Placental pericyte (primary cell): ENCODE data around the gene CAMKK2. TPM values are rescaled to one million over a fixed set of nuclear protein-coding genes. Genes with fewer than 3 reads are reported as not detected.

Experiments
- total RNA-seq: library from RNA; depleted of rRNA; stranded (reverse); fragments of >200 nt; gene quantifications from 2 replicates; pipeline ENCODE4 v1.2.3, GENCODE V29; 2012

The CAMKK2 gene
- total RNA-seq, result 12.9 and 19.5 TPM in 2 replicates

DNA sequence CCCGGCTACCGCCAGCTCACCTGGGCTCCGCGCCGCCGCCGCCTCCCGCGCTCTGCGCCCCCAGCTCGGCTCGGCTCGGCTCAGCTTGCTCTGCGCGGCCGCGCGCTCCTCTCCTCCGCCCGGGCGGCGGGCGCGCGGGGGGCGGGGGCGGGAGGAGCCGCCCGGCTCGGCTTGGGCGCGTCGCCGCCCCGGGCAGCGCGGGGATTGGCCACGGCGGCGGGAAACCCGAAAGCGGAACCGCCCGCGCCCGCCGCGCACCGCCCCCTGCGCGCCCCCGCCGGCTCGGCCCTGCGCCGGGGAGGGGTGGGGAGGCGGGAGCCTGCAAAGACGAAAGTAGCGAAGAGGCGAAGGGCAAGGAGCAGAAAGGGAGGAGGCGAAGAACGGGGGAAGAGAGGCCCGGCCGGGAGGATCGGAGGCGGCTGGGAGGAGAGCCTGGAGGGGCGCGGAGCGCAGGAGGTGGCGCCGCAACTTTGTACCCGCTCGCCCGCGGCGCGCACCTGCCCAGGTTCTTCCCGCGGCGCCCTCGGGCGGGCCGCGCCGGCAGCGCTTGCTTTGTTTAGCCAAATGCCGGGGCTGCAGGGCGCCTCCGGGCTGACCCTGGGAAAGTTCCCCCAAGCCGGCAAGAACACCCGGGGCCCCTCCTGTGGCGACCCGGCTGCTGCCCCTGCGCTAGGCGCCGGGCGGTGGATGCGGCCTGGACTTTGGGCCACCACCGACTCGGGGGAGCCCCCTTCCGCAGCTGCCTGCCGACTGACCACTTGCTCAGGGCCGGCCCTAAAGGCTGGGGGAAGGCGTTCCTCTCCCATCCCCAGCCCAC lies at the start of gene CAMKK2:
Gene CAMKK2, minus strand, starts transcription at position 92 of the 817 bp plus-strand sequence. CDS start 22,183 bp downstream, outside the sequence.

DNA sequence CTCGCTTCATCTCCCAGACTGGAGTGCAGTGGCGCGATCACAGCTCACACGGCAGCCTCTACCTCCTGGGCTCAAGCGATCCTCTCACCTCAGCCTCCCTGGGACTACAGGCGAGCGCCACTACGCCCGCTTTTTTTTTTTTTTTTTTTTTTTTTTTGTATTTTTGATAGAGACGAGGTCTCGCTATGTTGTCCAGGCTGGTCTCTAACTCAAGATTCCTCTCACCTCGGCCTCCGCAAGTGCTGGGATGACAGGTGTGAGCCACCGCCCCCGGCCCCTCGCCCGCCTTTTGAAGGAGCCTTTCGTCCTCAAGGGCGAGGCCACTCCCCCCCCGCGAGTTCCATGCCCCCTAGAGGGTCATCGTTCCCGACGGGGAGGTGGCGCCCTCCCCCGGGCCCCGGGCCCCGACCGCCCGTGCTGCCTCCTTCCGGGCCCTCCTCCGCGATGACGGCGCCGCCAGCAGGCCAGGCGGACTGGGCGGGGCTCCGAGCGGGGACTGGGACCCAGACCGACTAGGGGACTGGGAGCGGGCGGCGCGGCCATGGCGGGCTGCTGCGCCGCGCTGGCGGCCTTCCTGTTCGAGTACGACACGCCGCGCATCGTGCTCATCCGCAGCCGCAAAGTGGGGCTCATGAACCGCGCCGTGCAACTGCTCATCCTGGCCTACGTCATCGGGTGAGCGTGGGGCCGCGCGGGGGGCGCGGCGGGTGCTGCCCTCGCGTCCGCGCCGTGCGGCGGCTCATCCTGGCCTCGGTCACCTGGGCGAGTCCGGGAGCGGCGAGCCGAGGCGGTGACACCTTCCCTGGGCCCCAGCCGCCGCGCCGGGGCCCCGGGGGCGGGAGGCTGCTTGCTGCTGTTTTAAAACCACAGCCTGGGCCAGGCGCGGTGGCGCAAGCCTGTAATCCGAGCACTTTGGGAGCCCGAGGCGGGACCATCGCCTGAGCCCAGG lies 86.6 kb downstream of the CAMKK2 start, which contains the start of gene P2RX4:
Gene P2RX4, plus strand, starts transcription at position 506 of the 949 bp plus-strand sequence. Its CDS starts 36 bp downstream, at position 542.

Other genes with a start within 250 kb of the CAMKK2 start
- gene P2RX7, start 163.8 kb downstream of the CAMKK2 start, total RNA-seq, result 0.14 and 2.8 TPM in 2 replicates
- gene P2RX4, start 86.6 kb downstream of the CAMKK2 start, total RNA-seq, result 19.6 and 68.3 TPM in 2 replicates
- 84.3 and 192 TPM in 2 replicates for gene ANAPC5, start 55.7 kb upstream of the CAMKK2 start, total RNA-seq
- gene RNF34, start 103.4 kb upstream of the CAMKK2 start, total RNA-seq, result 40.5 and 67.4 TPM in 2 replicates